ENCODE results near the gene PTGDS. TPM values are rescaled to one million over a fixed set of nuclear protein-coding genes. Genes with fewer than 3 reads are reported as not detected.

PTGDS gene
- total RNA-seq, 2 donors from 2014 or later = 13.8 to 22.1 TPM

GRCh38 chr9:137020771-137021567 lies 43.7 kb downstream of the PTGDS start:
- H3K4me1 ChIP-seq (ENCODE audit: control insufficient read depth, insufficient read depth, low read length) = no peaks in the 10 kb centered on the region
- no peak overlapping the region for H3K9ac ChIP-seq (ENCODE audit: extremely low read depth, low read length, poor library complexity, severe bottlenecking)
- Mint-ChIP-seq H3K27ac (no peak overlapping the region), H3K9me3 (no peaks in the 10 kb centered on the region), H3K27me3 (ENCODE audit: insufficient read depth) (no peaks in the 10 kb centered on the region), H3K4me1 (no peaks in the 10 kb centered on the region), H3K4me3 (no peak overlapping the region), H3K36me3 (ENCODE audit: low read depth) (peaks cover 5% of the 10 kb centered on the region)
- no peaks in the 10 kb centered on the region for H3K9me3 ChIP-seq (ENCODE audit: control insufficient read depth, low read length)
- 94 to 95% methylated on average over 10 to 32 of the region's 32 CpGs for WGBS, 2 experiments (ENCODE audit: insufficient coverage in 1 of 2, insufficient read length in 1 of 2)
- H3K27me3 ChIP-seq (ENCODE audit: control insufficient read depth, insufficient read depth, low read length, poor library complexity, severe bottlenecking) = no peaks in the 10 kb centered on the region
- H3K27ac ChIP-seq (ENCODE audit: low read depth, low read length) = no peak overlapping the region
- no peak for TF ChIP-seq CTCF (conservative IDR thresholded peaks at IDR 0.05)
- no peak for DNase-seq
- H3K36me3 ChIP-seq (ENCODE audit: control insufficient read depth, insufficient read depth, low read length) = no peaks in the 10 kb centered on the region
- H3K4me3 ChIP-seq (ENCODE audit: low read length) = no peak overlapping the region

GRCh38 chr9:137021568-137021978 lies 44.3 kb downstream of the PTGDS start:
- Mint-ChIP-seq H3K4me1 (no peaks in the 10 kb centered on the region), H3K4me3 (no peak overlapping the region), H3K36me3 (ENCODE audit: low read depth) (peaks cover 5% of the 10 kb centered on the region), H3K27me3 (ENCODE audit: insufficient read depth) (peaks cover 1% of the 10 kb centered on the region), H3K27ac (no peak overlapping the region), H3K9me3 (no peaks in the 10 kb centered on the region)
- WGBS, 2 experiments (ENCODE audit: insufficient coverage in 1 of 2, insufficient read length in 1 of 2) = 90 to 91% methylated on average over 2 to 6 of the region's 6 CpGs
- Histone ChIP-seq H3K36me3 (ENCODE audit: control insufficient read depth, insufficient read depth, low read length) (no peaks in the 10 kb centered on the region), H3K4me3 (ENCODE audit: low read length) (no peak overlapping the region), H3K9ac (ENCODE audit: extremely low read depth, low read length, poor library complexity, severe bottlenecking) (no peak overlapping the region), H3K27ac (ENCODE audit: low read depth, low read length) (no peak overlapping the region), H3K27me3 (ENCODE audit: control insufficient read depth, insufficient read depth, low read length, poor library complexity, severe bottlenecking) (no peaks in the 10 kb centered on the region), H3K9me3 (ENCODE audit: control insufficient read depth, low read length) (no peaks in the 10 kb centered on the region), H3K4me1 (ENCODE audit: control insufficient read depth, insufficient read depth, low read length) (no peaks in the 10 kb centered on the region)
- no peak for TF ChIP-seq CTCF (conservative IDR thresholded peaks at IDR 0.05)
- DNase-seq = no peak

- 67 to 88% methylated on average over 19 to 26 of the region's 30 CpGs for WGBS, 2 experiments (ENCODE audit: insufficient coverage in 1 of 2, insufficient read length in 1 of 2)
Observed at GRCh38 chr9:137021979-137022661, 44.8 kb downstream of the PTGDS start.

More at GRCh38 chr9:137021979-137022661, 44.8 kb downstream of the PTGDS start:
- no peak for TF ChIP-seq CTCF (conservative IDR thresholded peaks at IDR 0.05)
- Mint-ChIP-seq H3K4me1 (no peaks in the 10 kb centered on the region), H3K27me3 (ENCODE audit: insufficient read depth) (peaks cover 3% of the 10 kb centered on the region), H3K36me3 (ENCODE audit: low read depth) (peaks cover under 1% of the 10 kb centered on the region), H3K9me3 (no peaks in the 10 kb centered on the region), H3K27ac (no peak overlapping the region), H3K4me3 (no peak overlapping the region)
- Histone ChIP-seq H3K36me3 (ENCODE audit: control insufficient read depth, insufficient read depth, low read length) (no peaks in the 10 kb centered on the region), H3K27me3 (ENCODE audit: control insufficient read depth, insufficient read depth, low read length, poor library complexity, severe bottlenecking) (peaks cover 4% of the 10 kb centered on the region), H3K4me1 (ENCODE audit: control insufficient read depth, insufficient read depth, low read length) (no peaks in the 10 kb centered on the region), H3K4me3 (ENCODE audit: low read length) (no peak overlapping the region), H3K9me3 (ENCODE audit: control insufficient read depth, low read length) (no peaks in the 10 kb centered on the region), H3K9ac (ENCODE audit: extremely low read depth, low read length, poor library complexity, severe bottlenecking) (no peak overlapping the region), H3K27ac (ENCODE audit: low read depth, low read length) (no peak overlapping the region)
- peak; percentile 96 for DNase-seq

Measured in endodermal cell (in vitro differentiated cells).